Stimulated activated CD8-positive, alpha-beta memory T cell treated with anti-CD3 and anti-CD28 coated beads, Interleukin-12 subunit alpha, Interleukin-12 subunit beta, amount 100 ng/mL, for 1 hour (primary cell): ENCODE measurements around the gene ADAMTSL2.

Experiments
- DNase-seq: peaks from one replicate; pipeline ENCODE4 v3.0.0-alpha.2; 2020; ENCODE audit warnings: low read depth

Gene ADAMTSL2

GRCh38 chr9:133606708-133607025 lies 72.2 kb downstream of the ADAMTSL2 start:
- no peak for DNase-seq

GRCh38 chr9:133607381-133607780 lies 72.9 kb downstream of the ADAMTSL2 start:
- DNase-seq = no peak

- DNase-seq = no peak
Observed at GRCh38 chr9:133607976-133608375, 73.5 kb downstream of the ADAMTSL2 start.

GRCh38 chr9:133608382-133608781 lies 73.9 kb downstream of the ADAMTSL2 start:
- DNase-seq = no peak

- no peak for DNase-seq
Observed at GRCh38 chr9:133608889-133609288, 74.4 kb downstream of the ADAMTSL2 start.

- no peak for DNase-seq
Observed at GRCh38 chr9:133609311-133610098, 75.0 kb downstream of the ADAMTSL2 start, which contains the start of gene FAM163B. FAM163B (minus strand) TSS chr9:133609389; CDS start chr9:133580223, 29,166 bp downstream.

GRCh38 chr9:133610845-133611244 lies 76.3 kb downstream of the ADAMTSL2 start:
- no peak for DNase-seq

- DNase-seq = no peak
Observed at GRCh38 chr9:133612051-133612450, 77.5 kb downstream of the ADAMTSL2 start.

GRCh38 chr9:133612816-133613215 lies 78.3 kb downstream of the ADAMTSL2 start:
- DNase-seq = no peak

- DNase-seq = no peak
Observed at GRCh38 chr9:133613432-133613831, 78.9 kb downstream of the ADAMTSL2 start.

GRCh38 chr9:133614056-133614455 lies 79.6 kb downstream of the ADAMTSL2 start:
- no peak for DNase-seq

GRCh38 chr9:133614678-133615077 lies 80.2 kb downstream of the ADAMTSL2 start:
- DNase-seq = no peak

- DNase-seq = no peak
Observed at GRCh38 chr9:133615186-133615585, 80.7 kb downstream of the ADAMTSL2 start.

- DNase-seq = no peak
Observed at GRCh38 chr9:133615606-133616188, 81.2 kb downstream of the ADAMTSL2 start.

GRCh38 chr9:133616643-133617405 lies 82.3 kb downstream of the ADAMTSL2 start:
- DNase-seq = no peak

GRCh38 chr9:133618726-133619125 lies 84.2 kb downstream of the ADAMTSL2 start:
- DNase-seq = no peak

- DNase-seq = peak; percentile 36
Observed at GRCh38 chr9:133619791-133620190, 85.3 kb downstream of the ADAMTSL2 start.

- no peak for DNase-seq
Observed at GRCh38 chr9:133621725-133622267, 87.3 kb downstream of the ADAMTSL2 start.

GRCh38 chr9:133622555-133622954 lies 88.1 kb downstream of the ADAMTSL2 start:
- no peak for DNase-seq
